Kidney epithelial cell (primary cell): Measurements from ENCODE around the gene CTR9. TPM values are rescaled to one million over a fixed set of nuclear protein-coding genes. Genes with fewer than 3 reads are reported as not detected.

Experiments
- DNase-seq: peaks from one replicate; pipeline ENCODE4 v3.0.0-alpha.2; 2010; ENCODE audit warnings: low read depth
- H3K27me3 ChIP-seq: 2 replicates; pipeline ENCODE4 v1.6.0; 2011; ENCODE audit warnings: low read length; ENCODE audit not compliant: control insufficient read depth, insufficient read depth
- H3K36me3 ChIP-seq: 2 replicates; pipeline ENCODE4 v1.5.1; 2011; ENCODE audit warnings: low read length; ENCODE audit not compliant: control insufficient read depth, insufficient read depth
- H3K4me3 ChIP-seq: 2 replicates; pipeline ENCODE4 v1.5.1; 2011; ENCODE audit warnings: low read depth, mild to moderate bottlenecking, control low read depth, low read length
- total RNA-seq: library from RNA; depleted of rRNA; stranded (reverse); fragments of >200 nt; gene quantifications from 2 replicates; pipeline ENCODE4 v1.2.3, GENCODE V29; 2015
- TF ChIP-seq, protein P1 (sequence below): IDR thresholded peaks from 2 replicates; pipeline ENCODE4 v1.5.1; 2011; ENCODE audit warnings: mild to moderate bottlenecking, moderate library complexity, low read length, control low read depth, inconsistent platforms; ENCODE audit not compliant: insufficient read depth, poor library complexity, severe bottlenecking

The CTR9 gene
- total RNA-seq, 1 donor from 2014 or later = 23.1 TPM

DNA sequence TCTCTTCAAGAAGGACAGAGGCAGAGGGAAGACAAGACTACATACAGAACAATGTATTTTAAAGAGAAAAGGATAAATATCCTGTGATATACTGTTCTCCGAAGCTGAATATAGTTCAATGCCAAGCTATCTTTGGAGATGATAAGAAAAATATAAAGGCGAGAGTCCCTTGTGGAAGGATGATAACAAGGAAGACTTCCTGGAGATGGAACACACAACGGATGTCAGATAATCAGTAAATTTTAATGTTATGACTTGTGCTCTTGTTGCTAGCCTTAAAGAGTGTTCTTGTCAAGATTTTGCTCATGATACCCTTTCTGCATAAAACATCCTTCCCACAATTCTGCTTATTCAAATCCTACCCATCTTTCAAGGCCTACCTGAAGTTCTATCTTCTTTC is 6.8 kb upstream of the CTR9 start:
- Histone ChIP-seq H3K27me3 (no peaks in the 10 kb centered on the region), H3K4me3 (no peak overlapping the region), H3K36me3 (no peaks in the 10 kb centered on the region)
- no peak for DNase-seq
- TF ChIP-seq, protein P1, sequence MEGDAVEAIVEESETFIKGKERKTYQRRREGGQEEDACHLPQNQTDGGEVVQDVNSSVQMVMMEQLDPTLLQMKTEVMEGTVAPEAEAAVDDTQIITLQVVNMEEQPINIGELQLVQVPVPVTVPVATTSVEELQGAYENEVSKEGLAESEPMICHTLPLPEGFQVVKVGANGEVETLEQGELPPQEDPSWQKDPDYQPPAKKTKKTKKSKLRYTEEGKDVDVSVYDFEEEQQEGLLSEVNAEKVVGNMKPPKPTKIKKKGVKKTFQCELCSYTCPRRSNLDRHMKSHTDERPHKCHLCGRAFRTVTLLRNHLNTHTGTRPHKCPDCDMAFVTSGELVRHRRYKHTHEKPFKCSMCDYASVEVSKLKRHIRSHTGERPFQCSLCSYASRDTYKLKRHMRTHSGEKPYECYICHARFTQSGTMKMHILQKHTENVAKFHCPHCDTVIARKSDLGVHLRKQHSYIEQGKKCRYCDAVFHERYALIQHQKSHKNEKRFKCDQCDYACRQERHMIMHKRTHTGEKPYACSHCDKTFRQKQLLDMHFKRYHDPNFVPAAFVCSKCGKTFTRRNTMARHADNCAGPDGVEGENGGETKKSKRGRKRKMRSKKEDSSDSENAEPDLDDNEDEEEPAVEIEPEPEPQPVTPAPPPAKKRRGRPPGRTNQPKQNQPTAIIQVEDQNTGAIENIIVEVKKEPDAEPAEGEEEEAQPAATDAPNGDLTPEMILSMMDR = no peak

DNA sequence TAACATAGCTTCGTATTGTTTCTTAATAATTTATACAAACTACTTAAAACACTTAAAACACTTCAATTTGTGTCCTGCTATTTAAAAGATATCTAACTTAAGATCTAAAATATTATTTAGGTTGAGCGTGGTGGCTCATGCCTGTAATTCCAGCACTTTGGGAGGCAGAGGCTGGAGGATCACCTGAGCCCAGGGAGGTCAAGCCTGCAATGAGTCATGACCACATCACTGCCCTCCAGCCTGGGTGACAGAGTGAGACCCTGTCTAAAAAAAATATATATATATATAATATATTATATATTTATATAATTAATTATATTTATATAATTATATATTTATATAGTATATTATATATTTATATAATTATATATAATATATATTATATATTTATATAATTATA is 4.2 kb upstream of the CTR9 start:
- no peak overlapping the region for H3K4me3 ChIP-seq
- TF ChIP-seq, protein P1 = no peak
- H3K27me3 ChIP-seq = no peaks in the 10 kb centered on the region
- DNase-seq = no peak
- no peaks in the 10 kb centered on the region for H3K36me3 ChIP-seq

DNA sequence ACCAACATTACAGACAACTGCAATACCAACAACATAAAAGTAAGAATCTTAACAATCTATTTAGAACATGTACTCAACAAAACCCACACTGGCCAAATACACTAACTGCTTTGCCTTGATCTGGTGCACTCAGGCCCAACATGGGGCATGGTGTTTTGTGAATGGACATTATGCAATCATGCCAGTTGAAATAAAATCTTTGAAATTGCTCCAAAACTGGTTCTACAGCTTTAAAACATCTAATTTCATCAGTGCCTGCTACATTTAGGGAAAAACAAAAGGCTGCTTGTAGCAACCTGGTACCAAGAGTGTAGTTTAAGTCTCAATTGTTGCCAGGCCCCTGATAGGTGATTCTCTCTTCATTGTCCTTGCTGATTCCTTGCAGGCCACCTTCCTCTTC is 3.3 kb upstream of the CTR9 start:
- TF ChIP-seq, protein P1 = no peak
- no peak for DNase-seq

DNA sequence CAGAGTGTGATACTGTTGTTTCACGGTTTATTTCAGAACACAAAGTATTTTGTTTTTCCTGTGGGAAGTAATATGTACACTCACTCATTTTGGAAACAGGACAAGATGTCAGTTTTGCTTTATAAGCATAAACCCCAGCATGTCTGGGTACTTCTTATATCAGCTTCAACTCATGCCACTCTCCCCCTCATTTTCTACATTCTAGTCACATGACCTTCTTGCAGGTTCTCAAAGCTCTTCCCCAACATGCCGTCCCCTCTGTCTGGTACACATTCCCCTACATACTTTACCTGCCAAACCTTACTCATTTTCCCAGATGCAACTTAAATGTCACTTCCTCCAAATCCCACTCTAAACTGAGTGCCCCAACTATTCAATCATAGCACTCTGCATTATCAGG is 1.6 kb upstream of the CTR9 start:
- TF ChIP-seq, protein P1 = no peak
- no peaks in the 10 kb centered on the region for H3K36me3 ChIP-seq
- DNase-seq = no peak
- no peak overlapping the region for H3K4me3 ChIP-seq
- no peaks in the 10 kb centered on the region for H3K27me3 ChIP-seq

More for the DNA sequence above, 3.3 kb upstream of the CTR9 start:
- no peaks in the 10 kb centered on the region for H3K36me3 ChIP-seq
- no peaks in the 10 kb centered on the region for H3K27me3 ChIP-seq
- H3K4me3 ChIP-seq = no peak overlapping the region

DNA sequence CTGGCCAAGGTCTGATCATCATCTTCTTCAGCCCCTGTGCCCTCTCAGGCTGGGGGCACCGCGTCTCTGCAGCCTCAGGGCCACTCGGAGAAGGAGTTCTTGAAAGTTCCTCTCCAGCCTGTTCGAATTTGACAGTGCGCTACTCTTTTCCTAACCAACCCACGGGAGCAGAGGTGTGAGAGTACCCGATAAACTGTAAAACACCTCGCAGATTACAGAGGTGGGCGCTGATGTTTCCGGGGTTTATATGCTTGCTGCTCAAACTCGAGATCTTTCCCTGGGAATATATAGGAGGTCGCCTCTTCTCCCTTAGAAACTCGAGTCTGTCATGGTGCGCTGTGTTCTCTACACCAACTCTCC is 515 bp downstream of the CTR9 start:
- Histone ChIP-seq H3K27me3 (no peaks in the 10 kb centered on the region), H3K36me3 (no peaks in the 10 kb centered on the region), H3K4me3 (peak overlapping the region; percentile 74)
- no peak for DNase-seq
- TF ChIP-seq, protein P1 = no peak

DNA sequence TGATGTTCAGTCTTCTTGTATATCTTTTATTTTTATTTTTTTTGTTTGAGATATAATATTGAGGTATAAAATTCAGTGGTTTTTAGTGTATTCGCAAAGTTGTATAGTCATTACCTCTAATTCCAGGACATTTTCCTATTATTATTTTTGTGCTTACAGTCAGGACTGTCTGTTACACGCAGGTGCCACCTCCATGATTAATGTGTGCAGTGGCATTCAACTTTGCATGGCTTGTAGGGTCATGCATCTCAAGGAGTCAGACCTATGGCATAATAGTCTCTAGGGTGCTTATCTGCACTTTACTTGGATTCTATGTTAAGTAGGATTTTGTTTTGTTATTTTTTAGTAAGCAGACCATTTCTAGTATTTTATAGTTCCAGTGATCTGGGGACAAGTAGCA is 1.0 kb downstream of the CTR9 start:
- TF ChIP-seq, protein P1 = no peak

More for the DNA sequence above, 1.0 kb downstream of the CTR9 start:
- Histone ChIP-seq H3K27me3 (no peaks in the 10 kb centered on the region), H3K4me3 (peak overlapping the region; percentile 74), H3K36me3 (no peaks in the 10 kb centered on the region)
- DNase-seq = no peak
